ENCODE measurements around the gene RNF43. TPM values are rescaled to one million over a fixed set of nuclear protein-coding genes. Genes with fewer than 3 reads are reported as not detected.

Gene RNF43
- total RNA-seq = under 0.01 TPM in 1 of 2 replicates, not detected in the other

GRCh38 chr17:58417300-58418092, at the start of gene RNF43:
Gene RNF43 (minus strand): TSS chr17:58417534. CDS start chr17:58415577, 1,957 bp downstream.

Other genes starting within 250 kb of the RNF43 start
- not detected in 2 replicates for gene EPX, start 224.8 kb downstream of the RNF43 start, total RNA-seq
- gene MKS1, start 198.3 kb downstream of the RNF43 start, total RNA-seq = 11.2 and 13.0 TPM in 2 replicates
- not detected in 2 replicates for gene LPO, start 178.9 kb downstream of the RNF43 start, total RNA-seq
- gene MPO, start 136.6 kb downstream of the RNF43 start, total RNA-seq = not detected in 2 replicates
- not detected in 2 replicates for gene TSPOAP1, start 88.7 kb downstream of the RNF43 start, total RNA-seq
- gene SUPT4H1, start 65.3 kb downstream of the RNF43 start, total RNA-seq = 38.3 and 49.4 TPM in 2 replicates
- gene HSF5, start 70.9 kb upstream of the RNF43 start, total RNA-seq = under 0.01 TPM in 1 of 2 replicates, not detected in the other
- 33.7 and 36.7 TPM in 2 replicates for gene MTMR4, start 97.1 kb upstream of the RNF43 start, total RNA-seq

Data from endothelial cell of coronary artery (primary cell).